GM12875 (cell line): ENCODE measurements around the gene GMCL2.

Experiments
- H3K4me3 ChIP-seq: one replicate; pipeline ENCODE4 v1.5.1; 2011; ENCODE audit warnings: low read depth, low read length, control low read depth
- TF ChIP-seq, protein P1 (sequence below): IDR thresholded peaks from 2 replicates; pipeline ENCODE4 v1.5.1; 2011; ENCODE audit warnings: low read depth, mild to moderate bottlenecking, control low read depth, inconsistent platforms, low read length, moderate library complexity, borderline replicate concordance; ENCODE audit not compliant: insufficient read depth

GMCL2 gene, protein sequence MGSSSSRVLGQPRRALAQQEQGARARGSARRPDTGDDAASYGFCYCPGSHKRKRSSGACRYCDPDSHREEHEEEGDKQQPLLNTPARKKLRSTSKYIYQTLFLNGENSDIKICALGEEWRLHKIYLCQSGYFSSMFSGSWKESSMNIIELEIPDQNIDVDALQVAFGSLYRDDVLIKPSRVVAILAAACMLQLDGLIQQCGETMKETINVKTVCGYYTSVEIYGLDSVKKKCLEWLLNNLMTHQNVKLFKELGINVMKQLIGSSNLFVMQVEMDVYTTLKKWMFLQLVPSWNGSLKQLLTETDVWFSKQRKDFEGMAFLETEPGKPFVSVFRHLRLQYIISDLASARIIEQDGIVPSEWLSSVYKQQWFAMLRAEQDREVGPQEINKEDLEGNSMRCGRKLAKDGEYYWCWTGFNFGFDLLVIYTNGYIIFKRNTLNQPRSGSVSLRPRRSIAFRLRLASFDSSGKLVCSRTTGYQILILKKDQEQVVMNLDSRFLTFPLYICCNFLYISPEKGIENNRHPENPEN

DNA sequence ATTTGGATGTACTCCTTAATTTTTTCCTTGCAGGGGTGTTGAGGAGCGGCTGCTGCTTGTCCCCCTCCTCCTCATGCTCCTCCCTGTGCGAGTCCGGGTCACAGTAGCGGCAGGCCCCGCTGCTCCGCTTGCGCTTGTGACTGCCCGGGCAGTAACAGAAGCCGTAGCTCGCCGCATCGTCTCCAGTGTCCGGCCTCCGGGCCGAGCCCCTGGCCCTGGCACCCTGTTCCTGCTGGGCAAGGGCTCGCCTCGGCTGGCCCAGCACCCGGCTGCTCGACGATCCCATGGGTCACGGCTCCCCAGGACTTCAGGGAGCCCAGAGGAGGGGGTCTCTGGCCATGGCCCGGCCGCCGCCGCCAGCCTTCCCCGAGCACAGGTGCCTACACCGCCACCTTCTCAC lies at the start of gene GMCL2:
TSS of gene GMCL2 (minus strand) at position 358 of the 400 bp plus-strand sequence. CDS start at position 286, 72 bp downstream.
- TF ChIP-seq, protein P1, sequence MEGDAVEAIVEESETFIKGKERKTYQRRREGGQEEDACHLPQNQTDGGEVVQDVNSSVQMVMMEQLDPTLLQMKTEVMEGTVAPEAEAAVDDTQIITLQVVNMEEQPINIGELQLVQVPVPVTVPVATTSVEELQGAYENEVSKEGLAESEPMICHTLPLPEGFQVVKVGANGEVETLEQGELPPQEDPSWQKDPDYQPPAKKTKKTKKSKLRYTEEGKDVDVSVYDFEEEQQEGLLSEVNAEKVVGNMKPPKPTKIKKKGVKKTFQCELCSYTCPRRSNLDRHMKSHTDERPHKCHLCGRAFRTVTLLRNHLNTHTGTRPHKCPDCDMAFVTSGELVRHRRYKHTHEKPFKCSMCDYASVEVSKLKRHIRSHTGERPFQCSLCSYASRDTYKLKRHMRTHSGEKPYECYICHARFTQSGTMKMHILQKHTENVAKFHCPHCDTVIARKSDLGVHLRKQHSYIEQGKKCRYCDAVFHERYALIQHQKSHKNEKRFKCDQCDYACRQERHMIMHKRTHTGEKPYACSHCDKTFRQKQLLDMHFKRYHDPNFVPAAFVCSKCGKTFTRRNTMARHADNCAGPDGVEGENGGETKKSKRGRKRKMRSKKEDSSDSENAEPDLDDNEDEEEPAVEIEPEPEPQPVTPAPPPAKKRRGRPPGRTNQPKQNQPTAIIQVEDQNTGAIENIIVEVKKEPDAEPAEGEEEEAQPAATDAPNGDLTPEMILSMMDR = no peak
- no peak within 1 kb of the TSS for H3K4me3 ChIP-seq

DNA sequence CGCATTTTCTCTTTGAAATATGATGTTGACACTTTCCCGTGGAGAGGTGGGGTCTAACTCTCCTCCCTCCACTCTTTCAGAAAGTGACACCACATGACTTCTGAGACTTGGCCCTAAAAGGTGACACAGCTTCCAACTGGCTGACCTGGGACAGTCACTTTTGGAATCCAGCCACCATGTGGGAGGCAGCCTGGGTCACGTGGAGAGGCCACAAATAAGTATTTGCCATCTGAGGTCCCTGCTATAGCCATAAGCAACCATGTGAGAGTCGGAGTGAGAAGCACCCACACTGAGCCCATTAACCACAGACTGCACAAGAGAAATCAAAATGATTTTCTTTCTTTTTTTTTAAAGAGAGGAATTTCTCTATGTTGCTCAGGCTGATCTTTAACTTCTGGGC lies 49.5 kb upstream of the GMCL2 start:
- H3K4me3 ChIP-seq = no peak overlapping the region
- TF ChIP-seq, protein P1 = no peak

DNA sequence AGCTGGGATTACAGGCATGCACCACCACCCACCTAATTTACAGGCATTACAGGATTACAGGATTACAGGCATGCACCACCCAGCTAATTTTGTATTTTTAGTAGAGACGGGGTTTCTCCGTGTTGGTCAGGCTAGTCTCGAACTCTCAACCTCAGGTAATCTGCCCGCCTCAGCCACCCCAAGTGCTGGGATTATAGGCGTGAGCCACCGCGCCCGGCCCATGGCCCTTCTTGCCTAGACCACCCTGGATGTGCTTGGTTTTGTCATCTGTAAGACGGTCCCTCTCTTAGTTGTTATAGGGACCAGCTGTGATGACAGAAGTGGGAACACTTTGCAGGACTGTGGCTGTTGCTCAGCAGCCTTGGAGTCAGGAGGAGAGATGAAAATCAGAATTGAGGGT lies 49.0 kb upstream of the GMCL2 start:
- TF ChIP-seq, protein P1 = no peak
- no peak overlapping the region for H3K4me3 ChIP-seq

DNA sequence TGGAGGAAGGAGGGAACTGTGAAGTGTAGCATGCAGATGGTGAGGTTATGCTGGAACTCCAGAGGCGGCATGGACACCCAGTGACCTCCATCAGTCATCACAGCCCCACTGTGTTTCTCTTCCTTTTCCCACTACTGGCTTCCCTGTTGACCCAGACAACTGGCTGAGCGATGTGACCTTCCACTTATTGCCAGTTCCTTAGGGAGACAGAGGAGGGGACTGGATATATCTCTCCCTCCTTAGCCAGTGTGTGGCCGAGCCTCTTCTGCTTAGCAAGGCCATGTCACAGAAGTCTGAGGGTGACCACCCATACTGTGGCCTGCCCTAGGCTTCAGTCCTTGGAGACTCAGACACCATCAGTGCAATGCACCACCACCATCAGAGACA lies 48.4 kb upstream of the GMCL2 start:
- TF ChIP-seq, protein P1 = no peak
- no peak overlapping the region for H3K4me3 ChIP-seq

DNA sequence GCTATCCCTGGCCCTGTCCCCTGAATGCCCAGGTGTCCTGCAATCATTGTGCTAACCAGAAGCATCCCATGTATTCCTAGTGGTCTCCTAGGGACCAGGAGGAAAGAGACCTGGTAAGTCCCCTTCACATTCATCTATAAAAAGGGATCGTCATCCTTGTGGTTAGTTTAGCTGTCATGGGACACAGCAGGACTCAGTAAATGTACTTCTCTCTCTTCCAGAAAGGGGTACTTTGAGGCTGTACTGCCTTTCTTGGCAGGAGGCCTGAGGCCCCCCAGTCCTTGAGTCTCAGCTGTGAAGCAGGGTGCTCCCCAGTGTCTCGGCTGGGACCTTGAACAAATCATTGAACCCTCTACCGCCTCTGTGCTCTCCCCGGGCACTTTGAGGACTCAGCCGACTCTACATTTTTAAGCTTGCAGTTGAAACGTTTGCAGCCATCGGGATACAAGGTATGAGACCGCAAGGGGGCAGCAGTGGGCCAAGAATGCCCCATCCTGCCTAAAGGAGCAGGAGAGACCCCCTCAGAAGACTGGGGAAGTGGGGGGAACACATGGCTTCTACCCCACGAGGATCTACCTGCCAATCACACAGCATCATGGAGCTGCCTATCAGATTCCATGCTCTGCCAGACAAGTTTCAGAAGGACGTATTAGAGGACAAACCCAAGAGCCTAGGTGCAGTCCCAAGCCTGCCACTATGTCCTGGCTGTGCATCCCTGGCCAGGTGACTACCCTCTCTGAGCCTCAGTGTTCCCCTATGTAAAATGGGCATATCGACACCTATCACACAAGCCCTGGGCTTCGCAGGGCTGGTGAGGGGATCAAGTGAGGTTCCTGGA lies 47.8 kb upstream of the GMCL2 start:
- TF ChIP-seq, protein P1 = peak; percentile 79
- H3K4me3 ChIP-seq = no peak overlapping the region

DNA sequence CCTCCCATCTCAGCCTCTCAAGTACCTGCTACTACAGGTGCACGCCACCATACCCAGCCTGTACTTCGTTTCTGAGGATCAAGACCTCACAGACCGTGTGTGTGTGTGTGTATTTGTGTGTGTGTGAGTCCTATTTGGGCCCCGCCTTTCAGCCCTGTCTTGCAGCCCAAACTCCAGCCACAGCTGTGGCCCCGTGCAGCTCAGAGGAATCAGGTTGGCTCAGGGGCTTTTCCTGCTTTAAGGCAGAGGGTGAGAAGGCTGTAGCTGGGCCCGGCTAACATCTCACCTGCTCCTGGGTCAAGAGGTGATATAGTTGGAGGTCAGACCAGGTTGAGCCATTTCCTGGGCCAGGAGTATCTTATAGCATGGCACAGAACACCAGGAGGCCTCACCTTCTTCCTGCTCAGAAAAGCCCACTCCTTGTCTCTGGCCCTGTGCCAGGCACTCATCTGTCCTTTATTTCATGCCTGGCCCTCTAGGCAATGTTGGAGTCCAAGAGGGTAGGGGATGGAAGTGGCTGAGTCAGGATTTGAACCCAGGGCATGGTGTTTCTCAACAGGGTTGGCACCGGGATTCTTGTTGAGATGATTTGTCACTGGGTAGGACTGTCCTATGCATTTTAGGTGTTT lies 47.1 kb upstream of the GMCL2 start:
- no peak overlapping the region for H3K4me3 ChIP-seq
- TF ChIP-seq, protein P1 = no peak
